Mucosa of rectum (tissue), 2 donors: Measurements from ENCODE around the gene SHOC1.

ENCODE experiments used
- H3K27ac ChIP-seq, 2 donors: one replicate each; pipeline ENCODE4 v1.7.0; 2013; ENCODE audit warnings: inconsistent platforms in 2 of 2, low read depth in 2 of 2, low read length in 2 of 2
- H3K27me3 ChIP-seq, 2 donors: one replicate each; pipeline ENCODE4 v1.7.0; 2013; ENCODE audit warnings: low read length in 2 of 2; ENCODE audit not compliant: control insufficient read depth in 2 of 2, insufficient read depth in 2 of 2
- H3K36me3 ChIP-seq, 2 donors: one replicate each; pipeline ENCODE4 v1.7.0; 2013; ENCODE audit warnings: low read length in 2 of 2; ENCODE audit not compliant: control insufficient read depth in 2 of 2, insufficient read depth in 2 of 2
- H3K4me1 ChIP-seq, 2 donors: one replicate each; pipeline ENCODE4 v1.7.0; 2013; ENCODE audit warnings: low read length in 2 of 2, mild to moderate bottlenecking in 1 of 2; ENCODE audit not compliant: control insufficient read depth in 2 of 2, insufficient read depth in 2 of 2
- H3K4me3 ChIP-seq, 2 donors: one replicate each; pipeline ENCODE4 v1.7.0; 2013; ENCODE audit warnings: low read length in 2 of 2
- H3K9ac ChIP-seq, 2 donors: one replicate each; pipeline ENCODE4 v1.7.0; 2013; ENCODE audit warnings: low read length in 2 of 2, low read depth in 1 of 2, mild to moderate bottlenecking in 1 of 2
- H3K9me3 ChIP-seq, 2 donors: one replicate each; pipeline ENCODE4 v1.7.0; 2013; ENCODE audit warnings: low read length in 2 of 2; ENCODE audit not compliant: control insufficient read depth in 2 of 2
- donor health status: healthy.
- donor health status: Normal muscosa, but diverticular disease.

The SHOC1 gene

DNA sequence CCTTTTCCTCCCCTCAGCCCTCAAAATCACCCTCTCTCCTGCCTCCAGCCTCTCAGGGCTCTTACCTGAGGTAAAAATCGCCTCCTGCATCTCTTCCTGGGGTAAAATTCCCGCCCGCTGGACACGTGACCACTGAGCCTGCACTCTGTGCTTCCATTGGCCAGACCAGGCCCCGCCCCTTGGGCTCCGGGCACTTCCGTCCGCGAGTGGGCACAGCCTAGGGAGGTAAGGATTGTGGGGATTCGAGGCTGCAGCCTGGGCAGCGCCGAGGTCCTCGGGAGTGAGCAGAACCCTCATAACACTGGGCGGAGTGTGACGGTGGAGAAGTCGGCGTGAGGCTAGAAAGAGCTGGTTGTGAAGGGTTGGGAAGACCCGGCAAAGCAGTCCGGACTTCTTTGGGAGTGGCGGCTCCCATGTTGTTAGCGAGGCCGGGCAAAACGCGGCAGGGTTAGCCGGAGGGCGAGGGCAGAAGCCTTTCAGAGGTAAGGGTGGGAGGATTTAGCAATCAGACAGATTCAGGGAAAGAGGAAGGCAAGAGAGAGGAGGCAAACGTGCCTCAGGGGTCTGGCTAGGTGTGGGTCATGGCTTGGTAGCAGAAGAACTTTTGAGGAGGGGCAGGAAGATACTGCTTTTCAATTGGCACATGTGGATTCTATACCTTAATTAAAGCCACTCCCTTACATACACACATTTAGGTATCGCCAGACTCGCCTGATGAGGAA lies at the start of gene SHOC1:
SHOC1 (minus strand) TSS at position 103 of the 722 bp plus-strand sequence. CDS start 3,519 bp downstream, outside the sequence.
- H3K4me1 ChIP-seq, result no peaks in the 10 kb centered on the region
- no peaks in the 10 kb centered on the region for H3K36me3 ChIP-seq
- no peaks in the 10 kb centered on the region for H3K27me3 ChIP-seq
- no peak within 1 kb of the TSS for H3K9ac ChIP-seq
- no peaks in the 10 kb centered on the region for H3K9me3 ChIP-seq
- no peak within 1 kb of the TSS for H3K27ac ChIP-seq
- peak within 1 kb of the TSS in 1 of 2 donors; percentile 31 for H3K4me3 ChIP-seq

DNA sequence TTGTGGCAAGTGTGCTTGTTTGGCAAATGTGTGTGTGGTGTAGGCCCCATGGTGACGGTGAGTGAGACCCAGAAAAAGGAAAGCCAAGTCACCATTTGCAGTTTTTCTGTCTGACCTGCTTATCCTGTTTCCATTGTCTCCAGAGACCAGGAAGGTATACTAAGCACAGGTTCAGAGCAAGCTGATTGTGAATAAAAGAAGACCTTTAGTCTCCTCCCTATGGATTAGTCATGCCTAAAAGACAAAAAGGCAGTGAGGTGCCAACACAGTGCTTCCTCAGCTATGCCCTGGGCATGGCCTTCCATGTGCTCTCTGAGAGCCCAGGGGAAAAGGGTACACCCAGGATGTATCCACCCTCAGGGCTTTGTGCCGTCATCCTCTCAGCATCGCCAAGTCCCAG lies 49.2 kb upstream of the SHOC1 start:
- peaks cover 0 to 4% of the 10 kb centered on the region in 2 donors for H3K4me1 ChIP-seq
- H3K4me3 ChIP-seq, result no peak overlapping the region
- H3K36me3 ChIP-seq, result no peaks in the 10 kb centered on the region
- H3K27ac ChIP-seq, result no peak overlapping the region
- H3K9ac ChIP-seq, result no peak overlapping the region
- H3K27me3 ChIP-seq, result no peaks in the 10 kb centered on the region
- H3K9me3 ChIP-seq, result no peaks in the 10 kb centered on the region

DNA sequence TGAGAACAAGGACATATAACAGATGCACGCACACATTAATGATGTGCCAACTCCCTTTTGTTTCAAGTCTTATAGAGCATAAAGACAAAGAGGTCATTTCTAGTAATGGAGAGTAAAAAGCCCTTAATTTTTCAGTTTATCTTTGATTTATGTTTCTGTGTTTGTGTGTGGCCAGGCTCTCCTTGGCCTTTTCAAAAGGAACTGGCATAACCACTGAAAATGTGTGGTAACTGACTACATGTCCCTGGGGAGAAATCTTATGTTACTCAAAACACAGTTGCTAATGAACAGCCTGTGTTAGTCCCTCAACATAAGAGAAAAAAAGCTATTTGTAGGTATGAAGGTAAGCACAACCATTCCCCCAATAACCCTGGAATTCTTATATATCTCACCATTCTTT lies 47.6 kb upstream of the SHOC1 start:
- no peak overlapping the region for H3K27ac ChIP-seq
- no peak overlapping the region for H3K9ac ChIP-seq
- H3K4me3 ChIP-seq, result no peak overlapping the region
- H3K27me3 ChIP-seq, result no peaks in the 10 kb centered on the region
- no peaks in the 10 kb centered on the region for H3K36me3 ChIP-seq
- no peaks in the 10 kb centered on the region for H3K9me3 ChIP-seq
- H3K4me1 ChIP-seq, result peaks cover 0 to 6% of the 10 kb centered on the region in 2 donors

DNA sequence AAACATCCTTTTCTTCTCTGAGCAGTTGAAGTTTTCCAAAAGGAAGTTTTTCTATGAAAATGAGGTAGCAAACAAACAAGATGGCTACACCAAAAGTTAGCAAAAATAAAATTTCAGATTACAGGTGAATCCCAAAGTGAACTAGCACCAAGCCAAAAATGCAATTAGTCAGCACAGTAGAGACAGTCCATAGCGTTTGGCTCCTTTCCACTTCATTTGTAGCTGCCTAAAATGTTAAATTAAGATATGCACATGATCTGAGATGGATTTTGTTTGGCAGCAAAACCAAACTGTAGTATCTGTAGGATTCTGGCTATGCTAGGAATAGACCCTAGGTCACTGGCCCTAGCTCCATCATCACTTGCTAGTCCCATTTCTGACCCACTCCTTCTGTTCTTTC lies 45.7 kb upstream of the SHOC1 start:
- H3K9ac ChIP-seq, result no peak overlapping the region
- no peaks in the 10 kb centered on the region for H3K36me3 ChIP-seq
- no peak overlapping the region for H3K4me3 ChIP-seq
- peaks cover 0 to 6% of the 10 kb centered on the region in 2 donors for H3K4me1 ChIP-seq
- H3K27me3 ChIP-seq, result no peaks in the 10 kb centered on the region
- H3K9me3 ChIP-seq, result no peaks in the 10 kb centered on the region
- H3K27ac ChIP-seq, result no peak overlapping the region

DNA sequence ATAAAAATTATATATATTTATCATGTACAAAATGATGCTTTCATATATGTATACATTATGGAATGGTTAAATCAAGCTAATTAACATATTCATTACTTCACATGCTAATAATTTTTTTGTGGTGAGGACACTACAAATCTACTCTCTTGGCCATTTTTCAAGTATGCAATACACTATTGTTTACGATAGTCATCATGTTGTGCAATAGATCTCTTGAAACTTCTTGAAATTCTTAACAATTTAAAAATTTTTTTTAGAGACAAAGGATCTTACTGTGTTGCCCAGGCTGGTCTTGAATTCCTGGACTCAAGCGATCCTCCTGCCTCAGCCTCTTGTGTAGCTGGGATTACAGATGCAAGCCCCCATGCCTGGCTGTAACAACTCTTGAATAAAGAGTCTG lies 45.2 kb upstream of the SHOC1 start:
- H3K9ac ChIP-seq, result no peak overlapping the region
- H3K4me1 ChIP-seq, result peaks cover 0 to 6% of the 10 kb centered on the region in 2 donors
- no peak overlapping the region for H3K27ac ChIP-seq

DNA sequence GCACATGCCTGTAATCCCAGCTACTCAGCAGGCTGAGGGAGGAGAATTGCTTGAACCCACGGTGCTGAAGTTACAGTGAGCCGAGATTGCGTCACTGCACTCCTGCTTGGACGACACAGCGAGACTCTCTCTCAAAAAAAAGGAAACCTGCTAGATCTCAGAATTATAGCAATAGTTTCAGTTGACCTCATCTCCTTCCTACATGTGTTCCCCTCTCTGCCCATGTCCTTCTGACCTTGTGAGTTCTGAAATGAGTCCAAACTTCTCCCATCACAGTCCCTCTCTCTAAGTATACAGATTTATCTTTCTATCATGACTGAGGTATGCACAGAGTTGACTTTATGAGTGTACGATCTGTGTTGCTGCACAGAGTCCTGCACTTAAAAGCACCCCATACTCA lies 44.6 kb upstream of the SHOC1 start:
- peak overlapping the region; percentile 39 to 54 for H3K27ac ChIP-seq
- H3K9me3 ChIP-seq, result no peaks in the 10 kb centered on the region
- H3K36me3 ChIP-seq, result no peaks in the 10 kb centered on the region
- H3K27me3 ChIP-seq, result no peaks in the 10 kb centered on the region
- peaks cover 0 to 6% of the 10 kb centered on the region in 2 donors for H3K4me1 ChIP-seq
- no peak overlapping the region for H3K9ac ChIP-seq
- H3K4me3 ChIP-seq, result no peak overlapping the region

More for the DNA sequence above, 45.2 kb upstream of the SHOC1 start:
- Histone ChIP-seq H3K9me3 (no peaks in the 10 kb centered on the region), H3K36me3 (no peaks in the 10 kb centered on the region), H3K27me3 (no peaks in the 10 kb centered on the region), H3K4me3 (no peak overlapping the region)

DNA sequence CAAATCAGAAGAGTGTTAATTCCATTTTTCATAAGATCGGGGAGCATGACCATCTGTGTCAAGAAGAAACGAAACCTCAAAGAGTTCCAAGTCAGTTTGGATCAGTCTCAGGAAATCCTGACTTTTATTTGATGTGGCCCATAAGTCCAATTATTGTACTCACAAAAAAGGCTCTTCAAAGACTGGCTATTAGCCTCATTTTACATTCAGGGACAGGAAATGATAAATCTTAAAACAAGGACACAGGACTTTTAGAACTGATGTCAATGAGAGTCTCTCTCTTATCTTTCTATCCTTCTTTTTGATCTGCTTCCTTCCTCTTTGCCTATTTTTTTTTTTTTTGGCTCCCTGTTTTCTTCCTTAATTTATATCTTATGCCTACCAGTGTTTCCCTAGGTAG lies 43.7 kb upstream of the SHOC1 start:
- H3K9ac ChIP-seq, result no peak overlapping the region
- H3K27me3 ChIP-seq, result no peaks in the 10 kb centered on the region
- H3K27ac ChIP-seq, result peak overlapping the region; percentile 23 to 28
- H3K4me1 ChIP-seq, result peaks cover 0 to 6% of the 10 kb centered on the region in 2 donors
- no peak overlapping the region for H3K4me3 ChIP-seq
- H3K9me3 ChIP-seq, result no peaks in the 10 kb centered on the region
- H3K36me3 ChIP-seq, result no peaks in the 10 kb centered on the region

DNA sequence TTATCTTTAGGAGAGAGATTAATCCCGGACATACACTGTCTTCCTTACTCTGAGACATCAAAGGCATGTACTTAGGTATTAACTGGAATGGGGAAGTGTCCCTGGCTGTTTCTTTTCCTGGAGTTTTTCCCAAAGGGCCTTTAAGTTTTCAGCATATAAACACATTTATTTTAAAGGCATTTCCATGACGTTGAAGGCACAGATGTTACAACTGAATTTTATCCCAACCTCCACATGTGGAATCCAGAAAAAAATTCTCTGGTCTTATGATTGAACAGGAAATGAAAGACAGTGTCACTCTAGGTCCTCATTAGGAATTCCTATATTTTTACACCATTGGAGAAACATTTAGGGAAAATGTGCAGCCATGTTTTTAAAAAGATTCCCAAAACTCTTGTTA lies 41.6 kb upstream of the SHOC1 start:
- no peak overlapping the region for H3K4me3 ChIP-seq
- peaks cover 0 to 6% of the 10 kb centered on the region in 2 donors for H3K4me1 ChIP-seq
- H3K36me3 ChIP-seq, result no peaks in the 10 kb centered on the region
- no peak overlapping the region for H3K27ac ChIP-seq
- no peak overlapping the region for H3K9ac ChIP-seq
- H3K9me3 ChIP-seq, result no peaks in the 10 kb centered on the region
- no peaks in the 10 kb centered on the region for H3K27me3 ChIP-seq

DNA sequence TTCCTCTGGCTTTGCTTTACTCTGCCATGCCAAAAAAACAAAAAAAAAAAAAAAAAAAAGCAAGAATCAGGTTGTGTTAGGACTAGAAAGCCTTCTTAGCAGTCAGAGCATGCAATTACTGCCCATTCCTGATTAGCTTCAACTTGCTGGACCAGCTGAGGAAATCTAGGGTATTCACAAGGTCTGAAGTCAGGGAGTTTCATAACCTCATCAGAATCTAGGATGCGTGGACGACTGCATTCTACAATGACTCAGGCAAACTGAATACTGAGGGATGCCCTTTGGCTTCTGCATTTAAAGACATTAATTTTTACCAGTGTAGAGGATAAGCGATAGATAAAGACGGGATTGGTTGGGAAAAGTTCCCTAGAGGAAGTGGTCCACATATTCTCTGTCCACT lies 39.2 kb upstream of the SHOC1 start:
- Histone ChIP-seq H3K4me1 (peaks cover 0 to 2% of the 10 kb centered on the region in 2 donors), H3K4me3 (no peak overlapping the region), H3K36me3 (no peaks in the 10 kb centered on the region), H3K27ac (no peak overlapping the region), H3K27me3 (no peaks in the 10 kb centered on the region), H3K9me3 (no peaks in the 10 kb centered on the region), H3K9ac (no peak overlapping the region)

DNA sequence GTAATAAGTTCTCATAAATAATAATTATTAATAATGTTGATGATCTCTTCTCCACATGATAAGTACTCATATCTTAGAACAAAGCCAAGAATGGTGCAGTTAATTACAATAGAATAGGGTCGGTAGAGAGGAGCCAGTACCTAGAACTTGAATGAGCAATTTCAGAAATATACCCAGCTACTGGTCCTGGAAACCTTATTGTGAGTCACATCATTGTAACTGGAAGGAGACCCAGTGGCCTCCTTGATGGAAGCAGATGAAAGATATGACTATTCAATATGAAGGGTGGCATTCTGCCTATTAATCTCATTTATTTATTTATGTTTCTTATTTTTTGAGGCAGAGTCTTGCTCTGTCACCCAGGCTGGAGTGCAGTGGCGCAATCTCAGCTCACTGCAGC lies 37.7 kb upstream of the SHOC1 start:
- Histone ChIP-seq H3K36me3 (no peaks in the 10 kb centered on the region), H3K4me3 (no peak overlapping the region), H3K27ac (no peak overlapping the region), H3K4me1 (no peaks in the 10 kb centered on the region), H3K27me3 (no peaks in the 10 kb centered on the region), H3K9me3 (no peaks in the 10 kb centered on the region), H3K9ac (no peak overlapping the region)
